Prostate gland (tissue), 2 donors: ENCODE data around the gene HOXA1. TPM values are rescaled to one million over a fixed set of nuclear protein-coding genes. Genes with fewer than 3 reads are reported as not detected.

Experiments
- DNase-seq: peaks from one replicate; pipeline ENCODE4 v3.0.0-alpha.2; 2019; ENCODE audit warnings: low spot score
- H3K27ac ChIP-seq, 2 donors: fragments of 200-600 bp; sonication (generic); 2 replicates each; pipeline ENCODE4 v1.5.1; 2017 to 2019
- H3K27me3 ChIP-seq: fragments of 200-600 bp; sonication (generic); replicated peaks from 2 replicates; pipeline ENCODE4 v1.5.1; 2019; ENCODE audit not compliant: insufficient read depth
- H3K36me3 ChIP-seq, 2 donors: fragments of 200-600 bp; sonication (generic); 1 replicate in 1 of 2; 2 replicates in 1 of 2; pipeline versions ENCODE4 v1.5.1 to v1.8.1; 2017 to 2019
- H3K4me1 ChIP-seq: fragments of 200-600 bp; sonication (generic); replicated peaks from 2 replicates; pipeline ENCODE4 v1.5.1; 2019
- H3K4me3 ChIP-seq, 2 donors: fragments of 200-600 bp; sonication (generic); 2 replicates each; pipeline ENCODE4 v1.5.1; 2017 to 2019
- H3K9me3 ChIP-seq: fragments of 200-600 bp; sonication (generic); 2 replicates; pipeline ENCODE4 v1.5.1; 2017
- CTCF ChIP-seq, 4 experiments: fragments of 200-600 bp in 2 of 4; fragments of 450-650 bp in 2 of 4; sonication (generic) in 2 of 4; IDR thresholded peaks; 1 replicate in 3 of 4; 2 replicates in 1 of 4; pipeline ENCODE4 v1.5.1; 2016 to 2019; ENCODE audit warnings: antibody characterized with exemption in 4 of 4, mild to moderate bottlenecking in 2 of 4, moderate library complexity in 2 of 4
- POLR2A ChIP-seq: fragments of 450-650 bp; IDR thresholded peaks from one replicate; pipeline ENCODE4 v1.6.1; 2016; ENCODE audit warnings: antibody characterized with exemption, mild to moderate bottlenecking
- POLR2AphosphoS5 ChIP-seq: sonication (generic); formaldehyde crosslinking; IDR thresholded peaks from one replicate; pipeline ENCODE4 v1.6.1; 2017; ENCODE audit warnings: antibody characterized with exemption
- WGBS: methylation state at CpG from one replicate; pipeline ENCODE4 v1.1.5; 2018; 5-methylcytosine and 5-hydroxymethylcytosine counted together
- intact Hi-C: fragments of 100-400 bp; cut with DNase I; formaldehyde crosslinking; loops from one replicate; pipeline ENCODE4 v1.14.2; 2022
- total RNA-seq, 2 donors: library from RNA; depleted of rRNA; stranded (reverse); fragments of >200 nt; gene quantifications; one replicate each; pipeline ENCODE4 v1.1.0, GENCODE V29; 2016

HOXA1 gene
- total RNA-seq, 2 donors from 2014 or later: 2.1 TPM; not detected in 1

- TF ChIP-seq CTCF (IDR thresholded peaks at IDR 0.05): peak in 1 of 4 experiments; percentile 12
- TF ChIP-seq POLR2AphosphoS5: no peak
- WGBS: 38% methylated on average over 6 of the region's 6 CpGs
- no peaks in the 10 kb centered on the region for H3K27me3 ChIP-seq
- peaks cover 3% of the 10 kb centered on the region for H3K4me1 ChIP-seq
- intact Hi-C loops: no loop called here
- no peaks in the 10 kb centered on the region for H3K9me3 ChIP-seq
- peak overlapping the region; percentile 54 to 64 for H3K27ac ChIP-seq
- no peak for DNase-seq
- no peaks in the 10 kb centered on the region for H3K36me3 ChIP-seq
- H3K4me3 ChIP-seq: peak overlapping the region; percentile 15 to 16
Measured at GRCh38 chr7:27111042-27111750, 15.4 kb upstream of the HOXA1 start.

- no peaks in the 10 kb centered on the region for H3K9me3 ChIP-seq
- H3K4me3 ChIP-seq: peak overlapping the region; percentile 15 to 16
- WGBS: 30% methylated on average over 66 of the region's 66 CpGs
- intact Hi-C loops: no loop called here
- no peaks in the 10 kb centered on the region for H3K27me3 ChIP-seq
- DNase-seq: peak; percentile 63
- TF ChIP-seq CTCF (IDR thresholded peaks at IDR 0.05) (no peak), POLR2AphosphoS5 (peak; percentile 65), POLR2A (no peak)
- peak overlapping the region; percentile 54 to 64 for H3K27ac ChIP-seq
- peaks cover 3% of the 10 kb centered on the region for H3K4me1 ChIP-seq
- H3K36me3 ChIP-seq: no peaks in the 10 kb centered on the region
Measured at GRCh38 chr7:27110186-27111031, 14.6 kb upstream of the HOXA1 start.

GRCh38 chr7:27109466-27110185, 13.8 kb upstream of the HOXA1 start:
- Histone ChIP-seq H3K4me3 (no peak overlapping the region), H3K36me3 (no peaks in the 10 kb centered on the region), H3K27ac (no peak overlapping the region), H3K9me3 (no peaks in the 10 kb centered on the region), H3K4me1 (peaks cover 3% of the 10 kb centered on the region), H3K27me3 (no peaks in the 10 kb centered on the region)
- intact Hi-C loops: no loop called here
- WGBS: 84% methylated on average over 4 of the region's 4 CpGs
- no peak for TF ChIP-seq POLR2A
- no peak for TF ChIP-seq POLR2AphosphoS5
- TF ChIP-seq CTCF (IDR thresholded peaks at IDR 0.05): no peak
- no peak for DNase-seq

- no peak for DNase-seq
- TF ChIP-seq POLR2A: no peak
- no peak for TF ChIP-seq POLR2AphosphoS5
- TF ChIP-seq CTCF (IDR thresholded peaks at IDR 0.05): no peak
- WGBS: 67% methylated on average over 41 of the region's 41 CpGs
- no peaks in the 10 kb centered on the region for H3K27me3 ChIP-seq
- H3K9me3 ChIP-seq: no peaks in the 10 kb centered on the region
- peaks cover 3% of the 10 kb centered on the region for H3K4me1 ChIP-seq
- no peak overlapping the region for H3K27ac ChIP-seq
- intact Hi-C loops: no loop called here
- no peaks in the 10 kb centered on the region for H3K36me3 ChIP-seq
- H3K4me3 ChIP-seq: no peak overlapping the region
Measured at GRCh38 chr7:27108390-27109127, 12.8 kb upstream of the HOXA1 start.
